Measurements from ENCODE around the gene SARS1. TPM values are rescaled to one million over a fixed set of nuclear protein-coding genes. Genes with fewer than 3 reads are reported as not detected.
A peak's percentile ranks its signal among the peaks of the same experiment; 100 is the strongest.

SARS1 gene
- total RNA-seq, 1 donor from 2014 or later: 118 TPM

DNA sequence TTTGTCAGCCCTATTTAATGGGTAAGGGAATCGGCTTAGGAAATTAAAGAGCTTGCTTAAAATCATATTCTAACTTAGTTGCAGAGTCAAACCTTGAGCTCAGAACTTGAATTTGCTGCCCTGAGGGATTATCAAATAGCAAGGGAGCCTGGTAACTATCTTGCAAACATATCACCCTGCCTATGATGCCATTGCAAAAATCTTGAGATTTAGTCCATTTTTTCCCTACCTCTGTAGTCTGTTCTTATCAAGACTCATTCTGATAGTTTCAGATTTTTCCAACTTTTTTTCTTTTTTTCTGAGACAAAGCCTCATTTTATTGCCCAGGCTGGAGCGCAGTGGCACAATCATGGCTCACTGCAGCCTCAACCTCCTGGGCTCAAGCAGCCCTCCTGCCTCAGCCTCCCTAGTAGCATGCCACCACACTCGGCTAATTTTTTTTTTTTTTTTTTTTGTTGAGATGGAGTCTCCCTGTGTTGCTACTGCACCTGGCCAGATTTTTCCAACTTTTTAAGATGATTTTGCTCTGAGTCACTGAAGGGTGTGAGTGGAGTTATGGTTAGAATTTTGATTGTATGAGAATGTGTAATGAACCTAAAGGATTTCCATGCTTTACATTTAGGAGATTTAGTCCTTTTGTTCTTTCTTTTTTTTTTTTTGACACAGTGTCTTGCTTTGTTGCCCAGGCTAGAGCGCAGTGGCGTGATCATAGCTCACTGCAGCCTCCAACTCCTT lies 12.2 kb downstream of the SARS1 start:
- Mint-ChIP-seq H3K36me3 (peaks cover 14% of the 10 kb centered on the region), H3K4me3 (no peak overlapping the region), H3K9me3 (no peaks in the 10 kb centered on the region), H3K27me3 (ENCODE audit: insufficient read depth, low read depth) (peaks cover 4% of the 10 kb centered on the region), H3K27ac (peak overlapping the region; percentile 70), H3K4me1 (peaks cover 47% of the 10 kb centered on the region)
- H2AFZ ChIP-seq (replicated peaks): no peak overlapping the region
- no peak for DNase-seq (ENCODE audit: low spot score)
- H3K79me2 ChIP-seq (ENCODE audit: low read depth): peaks cover 61% of the 10 kb centered on the region
- peak overlapping the region; percentile 9 for H3K27ac ChIP-seq
- H3K9ac ChIP-seq: no peak overlapping the region
- no peak overlapping the region for H3K4me2 ChIP-seq
- no peaks in the 10 kb centered on the region for H3K27me3 ChIP-seq
- H3K9me3 ChIP-seq (ENCODE audit: low read depth): no peaks in the 10 kb centered on the region
- peaks cover 33% of the 10 kb centered on the region for H3K4me1 ChIP-seq
- peaks cover 5% of the 10 kb centered on the region for H3K36me3 ChIP-seq
- H4K20me1 ChIP-seq (ENCODE audit: low read depth): peaks cover 10% of the 10 kb centered on the region
- peaks cover 45% of the 10 kb centered on the region for H3F3A ChIP-seq (ENCODE audit: low read depth)
- TF ChIP-seq EZH2phosphoT487 (IDR thresholded peaks at IDR 0.05) (no peak), EZH2 (IDR thresholded peaks at IDR 0.05) (no peak)
- TF ChIP-seq, protein P1, sequence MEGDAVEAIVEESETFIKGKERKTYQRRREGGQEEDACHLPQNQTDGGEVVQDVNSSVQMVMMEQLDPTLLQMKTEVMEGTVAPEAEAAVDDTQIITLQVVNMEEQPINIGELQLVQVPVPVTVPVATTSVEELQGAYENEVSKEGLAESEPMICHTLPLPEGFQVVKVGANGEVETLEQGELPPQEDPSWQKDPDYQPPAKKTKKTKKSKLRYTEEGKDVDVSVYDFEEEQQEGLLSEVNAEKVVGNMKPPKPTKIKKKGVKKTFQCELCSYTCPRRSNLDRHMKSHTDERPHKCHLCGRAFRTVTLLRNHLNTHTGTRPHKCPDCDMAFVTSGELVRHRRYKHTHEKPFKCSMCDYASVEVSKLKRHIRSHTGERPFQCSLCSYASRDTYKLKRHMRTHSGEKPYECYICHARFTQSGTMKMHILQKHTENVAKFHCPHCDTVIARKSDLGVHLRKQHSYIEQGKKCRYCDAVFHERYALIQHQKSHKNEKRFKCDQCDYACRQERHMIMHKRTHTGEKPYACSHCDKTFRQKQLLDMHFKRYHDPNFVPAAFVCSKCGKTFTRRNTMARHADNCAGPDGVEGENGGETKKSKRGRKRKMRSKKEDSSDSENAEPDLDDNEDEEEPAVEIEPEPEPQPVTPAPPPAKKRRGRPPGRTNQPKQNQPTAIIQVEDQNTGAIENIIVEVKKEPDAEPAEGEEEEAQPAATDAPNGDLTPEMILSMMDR (IDR thresholded peaks at IDR 0.05): no peak
- no peak overlapping the region for H3K4me3 ChIP-seq

DNA sequence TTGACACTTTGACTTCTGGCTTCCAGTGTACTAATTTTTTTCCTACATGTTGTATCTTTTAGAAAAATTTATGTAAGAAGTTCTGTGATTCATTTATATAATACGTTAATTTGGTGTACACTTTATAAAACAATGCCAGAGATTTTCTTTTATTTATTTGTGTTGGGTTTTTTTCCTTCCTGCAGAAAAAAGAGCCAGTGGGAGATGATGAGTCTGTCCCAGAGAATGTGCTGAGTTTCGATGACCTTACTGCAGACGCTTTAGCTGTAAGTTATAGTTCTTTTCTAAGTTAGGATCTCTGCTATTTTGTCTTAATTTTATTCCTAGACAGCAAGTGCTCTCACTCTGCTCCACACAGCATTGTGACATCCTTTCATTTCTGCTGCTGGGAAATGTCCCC lies 14.4 kb downstream of the SARS1 start:
- no peaks in the 10 kb centered on the region for H3K9me3 ChIP-seq (ENCODE audit: low read depth)
- DNase-seq (ENCODE audit: low spot score): no peak
- H3K36me3 ChIP-seq: no peaks in the 10 kb centered on the region
- H3K27ac ChIP-seq: peak overlapping the region; percentile 94
- peaks cover 10% of the 10 kb centered on the region for H4K20me1 ChIP-seq (ENCODE audit: low read depth)
- H2AFZ ChIP-seq (replicated peaks): no peak overlapping the region
- no peaks in the 10 kb centered on the region for H3K27me3 ChIP-seq
- H3K4me3 Mint-ChIP-seq: no peak overlapping the region
- no peak overlapping the region for H3K9ac ChIP-seq
- peaks cover 18% of the 10 kb centered on the region for H3K36me3 Mint-ChIP-seq
- H3K4me1 Mint-ChIP-seq: peaks cover 53% of the 10 kb centered on the region
- H3K27ac Mint-ChIP-seq: peak overlapping the region; percentile 16
- H3F3A ChIP-seq (ENCODE audit: low read depth): peaks cover 54% of the 10 kb centered on the region
- peaks cover 4% of the 10 kb centered on the region for H3K27me3 Mint-ChIP-seq (ENCODE audit: insufficient read depth, low read depth)
- peaks cover 44% of the 10 kb centered on the region for H3K79me2 ChIP-seq (ENCODE audit: low read depth)
- no peak overlapping the region for H3K4me3 ChIP-seq
- H3K9me3 Mint-ChIP-seq: no peaks in the 10 kb centered on the region
- peaks cover 43% of the 10 kb centered on the region for H3K4me1 ChIP-seq
- TF ChIP-seq EZH2phosphoT487 (IDR thresholded peaks at IDR 0.05) (no peak), EZH2 (IDR thresholded peaks at IDR 0.05) (no peak)
- TF ChIP-seq, protein P1 (IDR thresholded peaks at IDR 0.05): no peak
- peak overlapping the region; percentile 76 for H3K4me2 ChIP-seq

DNA sequence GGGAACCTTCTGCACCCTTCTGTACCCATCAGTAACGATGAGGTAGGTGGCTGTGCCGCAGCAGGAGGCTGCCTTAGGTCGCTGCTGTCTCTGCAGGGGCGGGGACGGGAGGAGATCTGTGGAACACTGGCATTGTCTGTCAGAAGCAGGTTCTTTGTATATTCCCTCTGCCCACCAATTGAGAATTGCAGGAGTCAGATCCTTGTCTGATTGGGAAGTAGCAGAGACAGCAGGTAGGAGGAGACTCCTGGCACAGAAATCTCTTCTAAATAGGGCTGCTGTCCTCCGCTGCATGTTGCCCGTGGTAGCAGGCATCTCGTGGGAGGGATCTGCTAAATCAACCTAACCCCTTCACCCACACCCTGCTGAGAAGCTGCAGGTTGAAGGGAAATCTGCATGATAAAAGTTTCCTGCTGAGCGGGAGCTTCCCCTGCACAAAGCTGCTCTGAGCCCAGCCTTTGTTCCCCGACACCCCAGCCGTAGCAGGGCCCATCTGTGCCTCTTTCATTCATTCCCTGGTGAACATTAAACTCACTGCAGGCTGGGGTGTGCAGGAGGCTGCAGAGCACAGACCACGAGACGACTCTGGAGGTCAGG lies 15.9 kb downstream of the SARS1 start:
- Mint-ChIP-seq H3K27me3 (ENCODE audit: insufficient read depth, low read depth) (peaks cover 4% of the 10 kb centered on the region), H3K36me3 (peaks cover 22% of the 10 kb centered on the region), H3K9me3 (no peaks in the 10 kb centered on the region), H3K4me1 (peaks cover 53% of the 10 kb centered on the region), H3K27ac (peak overlapping the region; percentile 96), H3K4me3 (peak overlapping the region; percentile 67)
- Histone ChIP-seq H3K4me3 (peak overlapping the region; percentile 36), H2AFZ (replicated peaks) (no peak overlapping the region), H4K20me1 (ENCODE audit: low read depth) (peaks cover 10% of the 10 kb centered on the region), H3F3A (ENCODE audit: low read depth) (peaks cover 60% of the 10 kb centered on the region), H3K9me3 (ENCODE audit: low read depth) (no peaks in the 10 kb centered on the region), H3K27ac (peak overlapping the region; percentile 94), H3K4me2 (peak overlapping the region; percentile 76), H3K9ac (no peak overlapping the region), H3K79me2 (ENCODE audit: low read depth) (peaks cover 30% of the 10 kb centered on the region), H3K4me1 (peaks cover 43% of the 10 kb centered on the region), H3K36me3 (no peaks in the 10 kb centered on the region), H3K27me3 (no peaks in the 10 kb centered on the region)
- peak; percentile 97 for DNase-seq (ENCODE audit: low spot score)
- TF ChIP-seq EZH2 (IDR thresholded peaks at IDR 0.05): no peak
- TF ChIP-seq, protein P1 (IDR thresholded peaks at IDR 0.05): no peak
- TF ChIP-seq EZH2phosphoT487 (IDR thresholded peaks at IDR 0.05): no peak

Measured in neural progenitor cell (in vitro differentiated cells).